Body of pancreas (tissue), 4 donors: Measurements from ENCODE around the gene S100A1. TPM values are rescaled to one million over a fixed set of nuclear protein-coding genes. Genes with fewer than 3 reads are reported as not detected.
A peak's percentile ranks its signal among the peaks of the same experiment; 100 is the strongest.

Experiments used
- ATAC-seq: fragments of 150-250 bp; one replicate; pipeline ENCODE4 v1.9.1; 2016
- DNase-seq, 4 donors: peaks; one replicate each; pipeline ENCODE4 v3.0.0-alpha.2; 2019
- H3K27ac ChIP-seq, 4 donors: fragments of 200-600 bp; sonication (generic); 1 replicate in 3 of 4; 2 replicates in 1 of 4; pipeline versions ENCODE4 v1.5.1 to v1.6.1; 2016 to 2019; ENCODE audit warnings: mild to moderate bottlenecking in 1 of 4, mixed read lengths in 1 of 4, moderate library complexity in 1 of 4
- H3K27me3 ChIP-seq, 2 donors: fragments of 200-600 bp; sonication (generic); one replicate each; pipeline ENCODE4 v1.6.0; 2016; ENCODE audit warnings: mild to moderate bottlenecking in 1 of 2
- H3K36me3 ChIP-seq, 2 donors: fragments of 200-600 bp; sonication (generic); replicated peaks in 1 of 2; 2 replicates each; pipeline ENCODE4 v1.5.1; 2016; ENCODE audit warnings: low read depth in 2 of 2; ENCODE audit not compliant: insufficient read depth in 1 of 2
- H3K4me1 ChIP-seq: fragments of 200-600 bp; sonication (generic); one replicate; pipeline ENCODE4 v1.6.0; 2016
- H3K4me3 ChIP-seq, 2 donors: fragments of 200-600 bp; sonication (generic); 1 replicate in 1 of 2; 2 replicates in 1 of 2; pipeline ENCODE4 v1.5.1; 2016 to 2019
- H3K9me3 ChIP-seq, 3 donors: fragments of 200-600 bp; sonication (generic); 1 replicate in 2 of 3; 2 replicates in 1 of 3; pipeline ENCODE4 v1.5.1; 2016
- CTCF ChIP-seq, 7 experiments: fragments of 450-650 bp in 4 of 7; fragments of 200-600 bp in 3 of 7; sonication (generic) in 3 of 7; IDR thresholded peaks; one replicate each; pipeline ENCODE4 v1.5.1; 2016 to 2019; ENCODE audit warnings: antibody characterized with exemption in 7 of 7
- POLR2A ChIP-seq, 3 donors: fragments of 450-650 bp; IDR thresholded peaks; one replicate each; pipeline ENCODE4 v1.6.1; 2016; ENCODE audit warnings: antibody characterized with exemption in 3 of 3, mild to moderate bottlenecking in 2 of 3
- WGBS, 2 donors: methylation state at CpG; one replicate each; pipeline ENCODE4 v1.1.5; 2017; 5-methylcytosine and 5-hydroxymethylcytosine counted together
- intact Hi-C: fragments of 100-400 bp; cut with DNase I; formaldehyde crosslinking; loops from one replicate; pipeline ENCODE4 v1.15.1; 2023
- total RNA-seq, 2 donors: library from RNA; depleted of rRNA; stranded (reverse); fragments of >200 nt; gene quantifications; one replicate each; pipeline ENCODE4 v1.1.0, GENCODE V29; 2016

The S100A1 gene
- total RNA-seq, 2 donors from 2014 or later, result 7.3 to 57.0 TPM

GRCh38 chr1:153649137-153649862 is 21.1 kb downstream of the S100A1 start:
- Histone ChIP-seq H3K4me1 (peaks cover 61% of the 10 kb centered on the region), H3K27ac (peak overlapping the region; percentile 75 to 83 (median 80)), H3K36me3 (peaks cover 9 to 13% of the 10 kb centered on the region in 2 donors), H3K9me3 (no peaks in the 10 kb centered on the region), H3K4me3 (no peak overlapping the region), H3K27me3 (no peaks in the 10 kb centered on the region)
- intact Hi-C loops, result no loop called here
- ATAC-seq (peak; percentile 12), DNase-seq (peak in 3 of 4 donors; percentile 46 to 68 (median 63))
- WGBS, 2 donors, result 11 to 15% methylated on average over 3 of the region's 3 CpGs
- TF ChIP-seq CTCF (IDR thresholded peaks at IDR 0.05), result no peak
- peak in 1 of 3 donors; percentile 5 for TF ChIP-seq POLR2A (IDR thresholded peaks at IDR 0.05)

- Histone ChIP-seq H3K36me3 (peaks cover 9 to 11% of the 10 kb centered on the region in 2 donors), H3K9me3 (no peaks in the 10 kb centered on the region), H3K27ac (peak overlapping the region; percentile 75 to 83 (median 80)), H3K4me1 (peaks cover 59% of the 10 kb centered on the region), H3K4me3 (no peak overlapping the region), H3K27me3 (no peaks in the 10 kb centered on the region)
- TF ChIP-seq POLR2A (IDR thresholded peaks at IDR 0.05), result no peak
- no peak for TF ChIP-seq CTCF (IDR thresholded peaks at IDR 0.05)
- WGBS, 2 donors, result 26 to 42% methylated on average over 2 of the region's 2 CpGs
- intact Hi-C loops, result no loop called here
- ATAC-seq, result peak; percentile 93
- DNase-seq, result peak; percentile 92 to 97 (median 96)
Measured at GRCh38 chr1:153649863-153650235, 21.6 kb downstream of the S100A1 start.

GRCh38 chr1:153651771-153652170 is 23.5 kb downstream of the S100A1 start:
- Histone ChIP-seq H3K9me3 (no peaks in the 10 kb centered on the region), H3K4me1 (peaks cover 53% of the 10 kb centered on the region), H3K27ac (peak overlapping the region in 2 of 4 donors; percentile 14 to 92), H3K36me3 (no peaks in the 10 kb centered on the region), H3K27me3 (no peaks in the 10 kb centered on the region), H3K4me3 (no peak overlapping the region)
- intact Hi-C loops, result no loop called here
- 89 to 100% methylated on average over 1 of the region's 1 CpG for WGBS, 2 donors
- TF ChIP-seq CTCF (IDR thresholded peaks at IDR 0.05) (no peak), POLR2A (IDR thresholded peaks at IDR 0.05) (no peak)
- DNase-seq, result no peak
- ATAC-seq, result no peak

GRCh38 chr1:153652805-153653500 is 24.7 kb downstream of the S100A1 start:
- WGBS, 2 donors, result 20 to 39% methylated on average over 2 to 3 of the region's 3 CpGs
- H3K4me3 ChIP-seq, result no peak overlapping the region
- intact Hi-C loops, result no loop called here
- TF ChIP-seq CTCF (IDR thresholded peaks at IDR 0.05) (no peak), POLR2A (IDR thresholded peaks at IDR 0.05) (peak in 1 of 3 donors; percentile 20)
- H3K27me3 ChIP-seq, result no peaks in the 10 kb centered on the region
- ATAC-seq (peak; percentile 49), DNase-seq (peak in 3 of 4 donors; percentile 33 to 70 (median 63))
- no peaks in the 10 kb centered on the region for H3K36me3 ChIP-seq
- H3K9me3 ChIP-seq, result no peaks in the 10 kb centered on the region
- H3K4me1 ChIP-seq, result peaks cover 44% of the 10 kb centered on the region
- peak overlapping the region; percentile 75 to 92 (median 83) for H3K27ac ChIP-seq
